NCI-H82 treated with DMSO at 0.1 percent for 48 hours (cell line): ENCODE results near the gene MAP3K14.
"Not testable (repeated sequence)": the region's sequence is repeated elsewhere in the genome, so short reads cannot be mapped to it uniquely, and the experiment has no call there.

Experiments used
- DNase-seq: peaks from one replicate; lab custom pipeline; 2025; ENCODE audit not compliant: unreplicated experiment; lab: John Stamatoyannopoulos, UW

Gene MAP3K14

GRCh38 chr17:45316434-45317110 is at the start of gene MAP3K14:
MAP3K14 (minus strand) TSS chr17:45317020; CDS start chr17:45290745, 26,275 bp downstream.
- no peak for DNase-seq

GRCh38 chr17:45366049-45366448 is 49.2 kb upstream of the MAP3K14 start:
- DNase-seq: no peak

GRCh38 chr17:45364531-45365390 is 47.9 kb upstream of the MAP3K14 start:
- DNase-seq: no peak

- DNase-seq: no peak
These were observed 46.7 kb upstream of the MAP3K14 start for GRCh38 chr17:45363498-45363897.

GRCh38 chr17:45361976-45362375 is 45.2 kb upstream of the MAP3K14 start:
- no peak for DNase-seq

GRCh38 chr17:45361451-45361850 is 44.6 kb upstream of the MAP3K14 start:
- DNase-seq: no peak

GRCh38 chr17:45357364-45357997 is 40.7 kb upstream of the MAP3K14 start:
- no peak for DNase-seq

- DNase-seq: no peak
These were observed 38.3 kb upstream of the MAP3K14 start for GRCh38 chr17:45355087-45355486.

GRCh38 chr17:45353043-45353442 is 36.2 kb upstream of the MAP3K14 start:
- no peak for DNase-seq

GRCh38 chr17:45351831-45352230 is 35.0 kb upstream of the MAP3K14 start:
- DNase-seq: no peak

- DNase-seq: no peak
These were observed 30.6 kb upstream of the MAP3K14 start for GRCh38 chr17:45347444-45347843.

- DNase-seq: no peak
These were observed 29.6 kb upstream of the MAP3K14 start for GRCh38 chr17:45346216-45347015.

- no peak for DNase-seq
These were observed 28.9 kb upstream of the MAP3K14 start for GRCh38 chr17:45345554-45346215.

- no peak for DNase-seq
These were observed 28.4 kb upstream of the MAP3K14 start for GRCh38 chr17:45345246-45345553.

- DNase-seq: not testable (repeated sequence)
These were observed 27.3 kb upstream of the MAP3K14 start for GRCh38 chr17:45343967-45344664.

GRCh38 chr17:45342871-45343526 is 26.2 kb upstream of the MAP3K14 start:
- DNase-seq: no peak

- DNase-seq: no peak
These were observed 25.5 kb upstream of the MAP3K14 start for GRCh38 chr17:45342306-45342705.

GRCh38 chr17:45341533-45342158 is 24.8 kb upstream of the MAP3K14 start:
- DNase-seq: no peak
